HG02642 (cell line): ENCODE results near the gene EDEM2.
"Not testable (repeated sequence)": the region's sequence is repeated elsewhere in the genome, so short reads cannot be mapped to it uniquely, and the experiment has no call there.

Experiments
- ATAC-seq: cut with Tn5 transposase; IDR thresholded peaks from one replicate; pipeline ENCODE4 v1.9.1; 2021; ENCODE audit warnings: mild to moderate bottlenecking; ENCODE audit not compliant: unreplicated experiment, poor library complexity

The EDEM2 gene

DNA sequence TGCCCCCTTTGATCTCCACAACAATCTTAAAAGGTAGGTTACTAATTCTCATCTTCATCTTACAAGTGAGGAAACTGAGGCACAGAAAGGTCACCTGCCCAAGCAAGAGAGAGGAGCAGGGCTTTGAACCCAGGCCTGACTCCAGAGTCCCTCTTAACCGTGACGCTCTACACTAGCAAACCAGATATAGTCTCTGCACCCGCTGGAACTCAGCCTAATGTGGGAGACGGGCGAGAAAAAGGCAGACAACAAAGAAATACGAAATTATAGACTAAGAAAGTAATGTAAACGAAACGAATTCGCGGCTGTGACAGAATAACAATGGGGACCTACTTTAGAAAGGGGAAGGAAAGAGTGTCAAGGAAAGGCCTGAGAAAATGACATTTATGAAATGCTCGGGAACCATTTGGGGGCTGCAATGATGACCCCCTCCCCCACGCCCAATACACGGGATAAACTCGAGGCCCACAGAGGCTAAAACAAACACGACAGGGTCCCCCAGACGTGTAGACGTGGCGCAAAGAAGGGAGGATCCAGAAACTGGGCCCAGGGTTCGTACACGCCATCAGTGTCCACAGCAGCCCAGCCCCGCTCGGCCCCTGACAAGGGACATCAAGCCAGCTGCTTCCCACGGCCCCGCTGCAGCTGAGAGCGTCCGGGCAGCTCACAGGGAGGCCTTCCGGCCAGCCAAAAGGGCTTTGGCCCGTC, 55.2 kb downstream of the EDEM2 start:
- peak; percentile 16 for ATAC-seq

DNA sequence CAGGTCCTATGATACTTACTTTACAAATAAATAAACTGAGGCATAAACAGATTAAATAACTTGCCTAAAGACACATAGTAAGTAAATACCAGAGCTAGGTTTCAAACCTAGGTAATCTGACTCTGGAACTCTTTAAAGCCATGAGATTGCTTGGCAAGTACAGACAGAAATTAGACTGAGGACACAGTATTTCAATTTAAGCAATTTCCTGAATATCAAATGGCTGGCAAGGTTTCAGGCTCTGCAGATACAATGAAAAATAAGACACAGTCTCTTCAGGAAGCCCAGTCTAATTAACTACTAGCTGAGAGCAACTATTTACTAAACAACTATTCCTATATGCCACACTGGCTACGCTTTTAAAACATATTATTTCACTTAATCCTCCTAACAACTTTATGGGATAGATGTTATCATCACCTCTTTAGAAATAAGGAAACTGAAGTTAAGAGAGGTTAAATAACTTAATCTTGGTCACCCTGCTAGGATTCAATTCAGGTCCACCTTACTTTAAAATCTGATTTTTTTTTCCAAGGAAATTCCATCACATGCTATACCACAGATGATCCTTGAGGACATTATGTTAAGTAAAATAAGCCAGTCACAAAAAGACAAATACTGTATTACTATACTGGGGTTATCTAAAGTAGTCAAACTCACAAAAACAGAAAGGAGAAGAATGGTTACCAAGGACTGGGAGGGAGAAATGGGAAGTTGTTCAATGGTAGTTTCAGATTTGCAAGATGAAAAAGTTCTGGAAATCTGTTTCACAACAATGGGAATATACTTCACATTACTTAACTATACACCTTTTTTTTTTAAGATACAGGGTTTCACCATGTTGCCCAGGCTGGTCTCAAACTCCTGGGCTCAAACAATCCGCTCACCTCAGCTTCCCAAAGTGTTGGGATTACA, 58.6 kb downstream of the EDEM2 start:
- no peak for ATAC-seq

GRCh38 chr20:35087791-35088190, 59.3 kb downstream of the EDEM2 start:
- no peak for ATAC-seq

DNA sequence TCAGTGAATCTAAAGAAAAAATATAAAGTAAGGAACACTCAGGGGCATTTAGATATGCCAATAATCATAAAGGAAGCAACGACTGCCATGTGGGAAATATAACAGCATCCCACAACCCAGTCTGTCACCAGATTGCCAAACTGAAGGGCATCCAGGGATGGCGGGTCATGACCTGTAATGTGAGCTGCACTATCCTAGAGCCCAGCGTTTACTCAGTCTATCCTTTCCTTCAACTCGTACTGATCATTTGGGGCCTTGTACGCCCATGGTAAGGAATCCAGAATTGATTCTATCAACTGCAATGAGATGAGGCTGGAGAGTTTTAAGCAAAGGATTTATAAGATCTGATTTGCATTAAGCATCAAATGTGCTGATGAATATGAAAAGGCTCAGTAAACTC, 59.8 kb downstream of the EDEM2 start:
- no peak for ATAC-seq

GRCh38 chr20:35085477-35086225, 61.5 kb downstream of the EDEM2 start:
- no peak for ATAC-seq

- no peak for ATAC-seq
Observed at GRCh38 chr20:35084998-35085397, 62.1 kb downstream of the EDEM2 start.

GRCh38 chr20:35080348-35080642, 66.8 kb downstream of the EDEM2 start:
- ATAC-seq = not testable (repeated sequence)

DNA sequence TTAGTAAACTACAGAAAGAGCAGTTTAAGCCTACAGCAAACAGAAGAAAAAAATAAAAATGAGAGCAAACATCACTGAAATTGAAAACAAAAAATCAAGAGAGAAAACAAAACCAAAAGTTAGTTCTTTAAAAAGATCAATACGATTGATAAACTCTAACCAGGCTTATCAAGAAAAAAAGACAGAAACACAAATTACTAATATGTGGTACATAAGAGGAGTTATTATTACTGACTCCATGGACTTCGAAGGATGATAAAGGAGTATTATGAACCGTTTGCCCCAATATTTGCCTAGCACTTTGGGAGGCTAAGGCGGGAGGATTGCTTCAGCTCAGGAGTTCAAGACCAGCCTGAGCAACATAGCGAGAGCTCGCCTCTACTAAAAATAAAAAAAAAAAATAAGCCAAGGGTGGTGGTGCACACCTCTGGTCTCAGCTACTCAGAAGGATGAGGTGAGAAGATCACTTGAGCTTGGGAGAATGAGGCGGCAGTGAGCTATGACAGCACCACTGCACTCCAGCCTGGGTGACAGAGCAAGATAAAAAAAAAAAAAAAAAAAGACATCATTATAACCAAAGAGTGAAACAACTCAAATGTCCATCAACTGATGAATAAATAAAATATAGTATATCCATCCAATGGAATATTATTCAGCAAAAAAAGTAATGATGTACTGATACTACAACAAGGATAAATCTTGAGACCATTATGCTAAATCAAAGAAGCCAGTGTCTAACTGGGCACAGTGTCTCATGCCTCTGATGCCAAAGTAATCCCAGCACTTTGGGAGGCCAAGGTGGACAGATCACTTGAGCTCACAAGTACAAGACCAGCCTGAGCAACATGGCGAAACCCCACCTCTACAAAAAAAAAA, 67.4 kb downstream of the EDEM2 start:
- no peak for ATAC-seq

GRCh38 chr20:35077872-35078271, 69.3 kb downstream of the EDEM2 start:
- no peak for ATAC-seq

DNA sequence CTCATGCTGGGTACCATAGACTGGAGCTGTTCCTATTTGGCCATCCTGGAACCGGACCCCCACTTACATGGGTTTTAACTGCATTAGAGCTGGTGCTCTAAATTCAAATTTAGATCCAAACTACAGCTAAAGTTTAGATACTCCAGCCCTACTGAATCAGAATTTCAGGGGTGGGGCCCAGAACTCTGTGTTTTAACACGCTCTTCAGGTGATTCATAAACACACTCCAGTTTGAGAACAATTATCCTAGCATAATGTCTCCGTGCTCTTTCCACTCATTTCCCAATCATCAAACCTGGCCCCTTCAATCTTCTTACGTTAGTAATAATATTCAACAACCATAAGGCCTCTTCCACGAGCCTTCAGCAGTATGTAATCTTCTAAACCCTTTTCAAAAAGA, 69.8 kb downstream of the EDEM2 start:
- no peak for ATAC-seq

DNA sequence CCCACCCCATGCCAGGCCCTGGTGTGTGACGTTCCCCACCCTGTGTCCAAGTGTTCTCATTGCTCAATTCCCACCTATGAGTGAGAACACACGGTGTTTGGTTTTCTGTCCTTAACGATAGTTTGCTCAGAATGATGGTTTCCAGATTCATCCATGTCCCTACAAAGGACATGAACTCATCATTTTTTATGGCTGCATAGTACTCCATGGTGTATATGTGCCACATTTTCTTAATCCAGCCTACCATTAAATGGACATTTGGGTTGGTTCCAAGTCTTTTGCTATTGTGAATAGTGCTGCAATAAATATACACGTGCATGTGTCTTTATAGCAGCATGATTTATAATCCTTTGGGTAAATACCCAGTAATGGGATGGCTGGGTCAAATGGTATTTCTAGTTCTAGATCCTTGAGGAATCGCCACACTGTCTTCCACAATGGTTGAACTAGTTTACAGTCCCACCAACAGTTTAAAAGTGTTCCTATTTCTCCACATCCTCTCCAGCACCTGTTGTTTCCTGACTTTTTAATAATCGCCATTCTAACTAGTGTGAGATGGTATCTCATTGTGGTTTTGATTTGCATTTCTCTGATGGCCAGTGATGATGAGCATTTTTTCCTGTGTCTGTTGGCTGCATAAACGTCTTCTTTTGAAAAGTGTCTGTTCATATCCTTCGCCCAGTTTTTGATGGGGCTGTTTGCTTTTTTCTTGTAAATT, 75.5 kb downstream of the EDEM2 start:
- not testable (repeated sequence) for ATAC-seq

DNA sequence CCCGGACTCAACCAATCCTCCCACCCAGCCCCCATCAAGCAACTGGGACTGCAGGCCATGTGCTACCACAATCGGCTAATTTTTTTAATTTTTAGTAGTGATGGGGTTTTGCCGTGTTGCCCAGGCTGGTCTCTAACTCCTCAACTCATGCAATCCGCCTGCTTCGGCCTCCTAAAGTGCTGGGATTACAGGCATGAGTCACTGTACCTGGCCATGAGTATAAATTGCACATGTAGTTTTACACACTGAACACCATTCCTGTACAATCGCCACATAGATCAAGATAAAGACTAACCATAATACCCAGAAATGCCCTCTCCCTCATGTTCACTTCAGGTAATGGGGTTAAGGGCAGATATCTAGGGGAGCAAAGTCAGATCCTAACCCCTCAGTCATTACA, 80.9 kb downstream of the EDEM2 start:
- ATAC-seq = no peak
